GM10248 (cell line): ENCODE results near the gene RUSF1.
A peak's percentile ranks its signal among the peaks of the same experiment; 100 is the strongest.

Experiments used
- CTCF ChIA-PET: fragments of 300-600 bp; sonication (Branson Sonifier 250); formaldehyde crosslinking; extraction: SDS; loops from one replicate; lab custom pipeline; 2021; ENCODE audit warnings: antibody characterized with exemption; lab: Yijun Ruan, JAX
- POLR2A ChIA-PET: fragments of 350-650 bp; sonication (Branson Sonifier 250); formaldehyde crosslinking; extraction: SDS; loops from one replicate; lab custom pipeline; 2020; ENCODE audit warnings: antibody characterized with exemption; lab: Yijun Ruan, JAX
- DNase-seq: peaks from one replicate; pipeline ENCODE4 v3.0.0; 2012; ENCODE audit errors: extremely low spot score
- TF ChIP-seq, protein P1 (sequence below): IDR thresholded peaks from 2 replicates; pipeline ENCODE4 v1.5.1; 2012; ENCODE audit warnings: mild to moderate bottlenecking, low read depth; ENCODE audit errors: extremely low read depth, missing control alignments, control extremely low read depth

The RUSF1 gene

GRCh38 chr16:31488468-31489297 lies 19.5 kb downstream of the RUSF1 start:
- TF ChIP-seq, protein P1, sequence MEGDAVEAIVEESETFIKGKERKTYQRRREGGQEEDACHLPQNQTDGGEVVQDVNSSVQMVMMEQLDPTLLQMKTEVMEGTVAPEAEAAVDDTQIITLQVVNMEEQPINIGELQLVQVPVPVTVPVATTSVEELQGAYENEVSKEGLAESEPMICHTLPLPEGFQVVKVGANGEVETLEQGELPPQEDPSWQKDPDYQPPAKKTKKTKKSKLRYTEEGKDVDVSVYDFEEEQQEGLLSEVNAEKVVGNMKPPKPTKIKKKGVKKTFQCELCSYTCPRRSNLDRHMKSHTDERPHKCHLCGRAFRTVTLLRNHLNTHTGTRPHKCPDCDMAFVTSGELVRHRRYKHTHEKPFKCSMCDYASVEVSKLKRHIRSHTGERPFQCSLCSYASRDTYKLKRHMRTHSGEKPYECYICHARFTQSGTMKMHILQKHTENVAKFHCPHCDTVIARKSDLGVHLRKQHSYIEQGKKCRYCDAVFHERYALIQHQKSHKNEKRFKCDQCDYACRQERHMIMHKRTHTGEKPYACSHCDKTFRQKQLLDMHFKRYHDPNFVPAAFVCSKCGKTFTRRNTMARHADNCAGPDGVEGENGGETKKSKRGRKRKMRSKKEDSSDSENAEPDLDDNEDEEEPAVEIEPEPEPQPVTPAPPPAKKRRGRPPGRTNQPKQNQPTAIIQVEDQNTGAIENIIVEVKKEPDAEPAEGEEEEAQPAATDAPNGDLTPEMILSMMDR = no peak
- CTCF ChIA-PET = interaction anchor here (0.9 to 1.7 kb wide), 2 partner anchors 11 to 44 kb away, joined by 3 to 9 read pairs; no protein-coding TSS in a partner anchor
- POLR2A ChIA-PET = no interaction called here
- no peak for DNase-seq

GRCh38 chr16:31487720-31488467 lies 20.3 kb downstream of the RUSF1 start:
- peak; percentile 80 for DNase-seq
- TF ChIP-seq, protein P1 = no peak
- ChIA-PET POLR2A (interaction anchor here (1.0 kb wide), 1 partner anchor 13 kb away, joined by 3 read pairs; no protein-coding TSS in a partner anchor), CTCF (interaction anchor here (0.8 to 1.7 kb wide), 4 partner anchors 9 to 44 kb away, joined by 3 to 9 read pairs (median 4); no protein-coding TSS in a partner anchor)

- TF ChIP-seq, protein P1 = no peak
- ChIA-PET CTCF (interaction anchor here (0.8 to 1.6 kb wide), 2 partner anchors 9 to 11 kb away, joined by 3 to 5 read pairs; no protein-coding TSS in a partner anchor), POLR2A (interaction anchor here (0.6 to 1.0 kb wide), 2 partner anchors 8 to 12 kb away, joined by 3 to 6 read pairs; no protein-coding TSS in a partner anchor)
- no peak for DNase-seq
These were observed 21.0 kb downstream of the RUSF1 start for GRCh38 chr16:31487071-31487719.

GRCh38 chr16:31486045-31486444 lies 22.1 kb downstream of the RUSF1 start:
- DNase-seq = no peak
- TF ChIP-seq, protein P1 = no peak
- ChIA-PET CTCF (interaction anchor here (1.3 to 2.4 kb wide), 3 partner anchors 10 to 26 kb away, joined by 3 to 12 read pairs (median 5); partner anchors contain the start of gene ARMC5), POLR2A (no interaction called here)

DNA sequence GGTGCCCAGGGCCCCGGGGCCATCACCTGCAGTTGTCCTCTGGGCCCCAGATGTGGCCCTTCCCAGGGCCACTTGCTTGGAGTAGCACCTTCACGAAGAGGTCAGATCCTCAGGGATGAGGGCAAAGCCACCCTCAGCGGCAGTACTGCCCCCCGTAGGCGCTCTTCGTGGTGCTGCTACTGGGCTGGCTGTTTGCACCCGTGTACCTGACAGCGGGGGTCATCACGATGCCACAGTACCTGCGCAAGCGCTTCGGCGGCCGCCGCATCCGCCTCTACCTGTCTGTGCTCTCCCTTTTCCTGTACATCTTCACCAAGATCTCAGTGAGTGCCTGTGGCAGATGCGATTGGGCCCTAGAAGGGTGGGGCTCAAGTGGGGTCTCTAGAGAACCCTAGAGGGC lies 22.6 kb downstream of the RUSF1 start:
- CTCF ChIA-PET = interaction anchor here (1.3 to 2.4 kb wide), 2 partner anchors 18 to 26 kb away, joined by 3 to 12 read pairs; partner anchors contain the start of gene ARMC5
- POLR2A ChIA-PET = no interaction called here
- TF ChIP-seq, protein P1 = no peak

More for the DNA sequence above, 22.6 kb downstream of the RUSF1 start:
- no peak for DNase-seq
